Activated naive CD4-positive, alpha-beta T cell treated with anti-CD3 and anti-CD28 coated beads, Interleukin-2, amount 50 U/mL, for 72 hours (primary cell): ENCODE results near the gene NCCRP1. TPM values are rescaled to one million over a fixed set of nuclear protein-coding genes. Genes with fewer than 3 reads are reported as not detected.

ENCODE experiments used
- ATAC-seq, 2 donors: fragments of 150-1000 bp; cut with Tn5 transposase; 2 replicates each; pipeline ENCODE4 v1.10.0; 2021; ENCODE audit warnings: mild to moderate bottlenecking in 2 of 2, moderate library complexity in 2 of 2
- DNase-seq, 2 donors: peaks; one replicate each; pipeline ENCODE4 v3.0.0; 2021 to 2022; ENCODE audit warnings: low spot score in 2 of 2
- H3K27ac Mint-ChIP-seq, 2 donors: one replicate each; pipeline ENCODE4 v1.8.0; 2022; ENCODE audit warnings: mild to moderate bottlenecking in 2 of 2, mixed read lengths in 2 of 2
- H3K36me3 Mint-ChIP-seq, 2 donors: one replicate each; pipeline ENCODE4 v1.8.0; 2022; ENCODE audit warnings: mixed read lengths in 2 of 2
- H3K9me3 Mint-ChIP-seq, 2 donors: one replicate each; pipeline ENCODE4 v1.8.0; 2022; ENCODE audit warnings: mixed read lengths in 2 of 2
- total RNA-seq, 2 donors: library from RNA; stranded (reverse); gene quantifications; one replicate each; pipeline ENCODE4 v1.2.3, GENCODE V29; 2022

Gene NCCRP1
- total RNA-seq, 2 donors from 2014 or later = not detected

DNA sequence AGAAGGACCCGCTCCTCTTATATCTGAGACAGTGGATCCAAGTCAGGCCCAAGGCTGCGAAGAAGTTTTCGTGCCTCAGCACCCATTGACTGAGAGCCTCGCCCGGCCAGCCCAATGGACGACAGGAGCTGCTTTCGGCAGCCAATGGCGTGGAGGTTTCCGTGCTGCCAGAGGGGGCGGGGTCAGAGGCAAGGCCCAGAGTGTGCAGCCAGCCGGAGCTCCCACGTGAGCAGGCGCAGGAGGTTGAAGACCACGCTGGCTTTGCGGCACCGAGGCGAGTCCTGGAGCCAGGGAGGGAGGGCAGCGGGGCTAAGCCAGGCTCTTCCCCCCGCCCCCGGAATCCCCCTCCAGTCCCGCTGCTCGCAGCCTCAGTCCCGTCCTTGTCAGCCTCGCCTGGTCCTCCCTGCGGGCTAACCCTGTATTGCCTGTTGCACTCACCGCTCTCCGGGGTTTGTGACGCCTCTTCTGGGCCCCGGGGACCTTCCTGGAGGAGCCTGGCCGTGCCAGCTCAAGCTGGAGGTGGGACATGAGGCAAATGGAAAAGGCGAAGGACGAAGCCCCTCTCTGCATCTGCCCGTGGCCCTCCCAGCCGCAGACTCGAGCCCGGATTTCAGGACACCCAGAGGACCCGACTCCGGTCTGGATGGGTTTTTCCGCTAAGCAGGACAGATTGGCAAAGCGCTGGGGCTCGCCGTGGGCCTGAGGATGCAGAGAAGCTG is 50.3 kb downstream of the NCCRP1 start:
- no peaks in the 10 kb centered on the region for H3K36me3 Mint-ChIP-seq
- ATAC-seq (peak in 1 of 2 donors; percentile 73), DNase-seq (no peak)

DNA sequence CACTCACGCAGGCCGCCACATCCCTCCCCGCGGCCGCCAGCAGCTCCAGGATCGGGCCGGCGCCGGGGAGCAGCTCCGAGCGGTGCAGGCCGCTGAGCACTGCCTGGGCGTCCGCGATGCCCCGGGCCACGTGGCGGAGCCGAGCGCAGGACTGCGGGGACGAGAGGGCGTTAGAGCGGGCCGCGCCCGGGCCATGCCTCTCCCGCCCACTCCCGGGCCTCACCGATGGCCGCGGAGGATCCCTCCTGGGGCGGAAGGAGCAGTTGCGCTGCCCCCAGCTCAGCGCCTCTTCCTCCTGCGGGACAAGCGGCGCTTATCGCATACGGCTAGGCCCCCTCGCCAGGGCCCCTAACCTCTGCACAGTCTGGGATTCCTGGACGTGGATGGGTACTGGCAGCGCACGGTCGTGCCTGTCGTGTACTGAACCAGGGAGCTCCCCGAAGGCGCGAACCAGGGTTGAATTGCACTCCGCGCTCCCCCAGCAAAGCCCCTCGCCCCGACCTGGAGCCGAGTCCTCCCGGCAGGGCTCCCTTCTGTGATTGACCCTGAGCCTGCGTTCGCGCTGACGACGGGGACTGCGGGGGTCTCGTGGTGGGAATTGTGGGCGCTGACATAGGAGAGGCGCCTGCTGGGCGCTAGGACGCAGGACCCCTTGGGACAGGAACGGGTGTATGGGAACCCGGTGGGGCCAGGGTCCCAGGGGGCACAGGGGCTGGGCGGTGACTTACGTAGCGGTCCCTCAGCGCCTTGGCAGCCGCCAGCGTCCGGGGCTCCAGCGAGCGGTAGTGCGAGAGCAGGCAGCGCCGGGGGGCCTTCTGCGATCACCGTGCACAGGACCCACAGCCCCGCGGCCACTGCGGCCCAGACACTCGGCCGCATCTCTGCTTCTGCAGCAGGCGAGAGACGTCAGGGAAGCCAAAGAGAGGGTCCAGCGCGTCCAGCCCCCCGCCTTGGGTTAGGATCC is 51.2 kb downstream of the NCCRP1 start:
- DNase-seq (no peak), ATAC-seq (peak in 1 of 2 donors; percentile 67)
- H3K27ac Mint-ChIP-seq = no peak overlapping the region

More for the DNA sequence above, 50.3 kb downstream of the NCCRP1 start:
- H3K27ac Mint-ChIP-seq = no peak overlapping the region
- H3K9me3 Mint-ChIP-seq = no peaks in the 10 kb centered on the region

DNA sequence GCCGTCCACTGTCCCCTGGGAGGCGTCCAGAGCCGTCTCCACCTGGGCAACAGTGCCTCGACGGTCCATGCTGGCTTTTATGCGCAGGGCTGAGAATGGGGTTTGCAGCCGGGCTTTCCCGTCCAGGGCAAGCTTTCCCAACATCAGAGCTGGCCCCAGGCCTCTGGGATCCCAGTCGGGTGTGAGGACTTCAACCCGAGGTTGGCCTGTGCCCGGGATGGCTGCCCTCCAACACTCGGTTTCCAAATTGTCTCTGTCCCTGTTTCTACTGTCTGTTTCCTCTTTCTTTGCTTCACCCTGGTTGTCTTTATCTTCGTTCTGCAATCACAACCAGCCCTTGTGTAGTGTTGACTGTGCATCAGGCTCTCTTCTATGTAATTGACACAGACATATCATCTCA is 52.0 kb downstream of the NCCRP1 start, which contains the start of gene IFNL4:
IFNL4 (minus strand) TSS at position 51 of the 400 bp plus-strand sequence.
- Mint-ChIP-seq H3K27ac (no peak within 1 kb of the TSS), H3K36me3 (no peaks in the 10 kb centered on the region), H3K9me3 (no peaks in the 10 kb centered on the region)
- ATAC-seq (no peak), DNase-seq (no peak)

More for the DNA sequence above, 51.2 kb downstream of the NCCRP1 start:
- Mint-ChIP-seq H3K9me3 (no peaks in the 10 kb centered on the region), H3K36me3 (no peaks in the 10 kb centered on the region)

DNA sequence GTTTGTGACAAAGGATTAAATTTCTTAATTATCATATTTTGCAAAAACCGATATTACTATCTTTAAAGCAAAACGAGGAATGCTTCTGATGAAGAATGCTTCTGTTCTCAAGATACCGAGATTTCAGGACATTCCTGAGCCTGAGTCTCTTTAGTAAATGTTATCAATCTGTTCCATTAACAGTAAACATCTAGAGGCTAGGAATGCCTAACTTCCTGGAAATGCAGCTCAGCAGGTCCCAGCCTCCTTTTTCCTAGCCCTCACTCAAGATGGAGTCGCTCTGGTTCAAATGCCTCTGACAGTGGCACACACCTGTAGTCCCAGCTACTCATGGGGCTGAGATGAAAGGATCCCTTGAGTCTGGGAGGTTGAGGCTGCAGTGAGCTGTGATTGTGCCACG is 54.3 kb downstream of the NCCRP1 start:
- DNase-seq (no peak), ATAC-seq (no peak)
- H3K27ac Mint-ChIP-seq = no peak overlapping the region
- no peaks in the 10 kb centered on the region for H3K9me3 Mint-ChIP-seq
- no peaks in the 10 kb centered on the region for H3K36me3 Mint-ChIP-seq

Other genes starting within 250 kb of the NCCRP1 start
- gene FBXO17, start 221.2 kb upstream of the NCCRP1 start, total RNA-seq = under 1 TPM in 1 of 2 donors, not detected in 1; 0.10 TPM
- under 1 TPM in 1 of 2 donors, not detected in 1; 0.35 TPM for gene FBXO27, start 164.4 kb upstream of the NCCRP1 start, total RNA-seq
- under 1 TPM in 1 of 2 donors, not detected in 1; 0.08 TPM for gene ACP7, start 112.6 kb upstream of the NCCRP1 start, total RNA-seq
- gene PAK4, start 71.2 kb upstream of the NCCRP1 start, total RNA-seq = 10 to 100 TPM; 15.6 to 19.4 TPM
- not detected for gene SYCN, start 7.3 kb downstream of the NCCRP1 start, total RNA-seq
- under 1 TPM in 1 of 2 donors, not detected in 1; 0.60 TPM for gene IFNL3, start 48.0 kb downstream of the NCCRP1 start, total RNA-seq
- not detected for gene IFNL4, start 51.9 kb downstream of the NCCRP1 start, total RNA-seq
- gene IFNL2, start 71.4 kb downstream of the NCCRP1 start, total RNA-seq = under 1 TPM in 1 of 2 donors, not detected in 1; 0.35 TPM
- gene IFNL1, start 99.4 kb downstream of the NCCRP1 start, total RNA-seq = 1 to 10 TPM in 1 of 2 donors, not detected in 1; 1.8 TPM
- gene LRFN1, start 123.9 kb downstream of the NCCRP1 start, total RNA-seq = 10 to 100 TPM in 1 of 2 donors, 1 to 10 TPM in 1; 5.3 to 11.2 TPM
- 100 to 1,000 TPM; 315 to 372 TPM for gene GMFG, start 139.1 kb downstream of the NCCRP1 start, total RNA-seq
- 10 to 100 TPM; 42.1 to 56.1 TPM for gene SAMD4B, start 145.5 kb downstream of the NCCRP1 start, total RNA-seq
- 10 to 100 TPM; 42.2 to 58.2 TPM for gene PAF1, start 194.1 kb downstream of the NCCRP1 start, total RNA-seq
- gene MED29, start 194.4 kb downstream of the NCCRP1 start, total RNA-seq = 10 to 100 TPM; 22.2 to 23.6 TPM
- gene ZFP36, start 209.9 kb downstream of the NCCRP1 start, total RNA-seq = 100 to 1,000 TPM in 1 of 2 donors, 10 to 100 TPM in 1; 59.7 to 183 TPM
- gene PLEKHG2, start 215.7 kb downstream of the NCCRP1 start, total RNA-seq = 10 to 100 TPM; 52.4 to 55.6 TPM
- gene RPS16, start 239.0 kb downstream of the NCCRP1 start, total RNA-seq = 1,000 to 10,000 TPM; 3,128 to 3,624 TPM
- 100 to 1,000 TPM; 197 to 211 TPM for gene SUPT5H, start 248.6 kb downstream of the NCCRP1 start, total RNA-seq